Effector memory CD4-positive, alpha-beta T cell (primary cell): ENCODE measurements around the gene CHRNB2.

Source experiments
- DNase-seq, 3 donors: peaks; one replicate each; pipeline ENCODE4 v3.0.0-alpha.2; 2020
- H3K27ac ChIP-seq: 2 replicates; pipeline ENCODE4 v1.7.0; 2013; ENCODE audit warnings: mild to moderate bottlenecking, low read length, moderate library complexity; ENCODE audit not compliant: insufficient read depth, poor library complexity, severe bottlenecking
- H3K27me3 ChIP-seq: replicated peaks from 2 replicates; pipeline ENCODE4 v1.7.0; 2013; ENCODE audit warnings: mild to moderate bottlenecking, low read length; ENCODE audit not compliant: insufficient read depth, control insufficient read depth, poor library complexity, severe bottlenecking
- H3K36me3 ChIP-seq: 2 replicates; pipeline ENCODE4 v1.7.0; 2013; ENCODE audit warnings: mild to moderate bottlenecking, low read length, moderate library complexity; ENCODE audit not compliant: control insufficient read depth, insufficient read depth
- H3K4me1 ChIP-seq: 2 replicates; pipeline ENCODE4 v1.7.0; 2013; ENCODE audit warnings: low read length, mild to moderate bottlenecking; ENCODE audit not compliant: control insufficient read depth, insufficient read depth, poor library complexity, severe bottlenecking
- H3K4me3 ChIP-seq: 2 replicates; pipeline ENCODE4 v1.7.0; 2013; ENCODE audit warnings: low read length, low read depth, mild to moderate bottlenecking; ENCODE audit not compliant: insufficient read depth, poor library complexity, severe bottlenecking
- H3K9me3 ChIP-seq: 2 replicates; pipeline ENCODE4 v1.7.0; 2013; ENCODE audit warnings: mild to moderate bottlenecking, low read length, moderate library complexity; ENCODE audit not compliant: control insufficient read depth

Gene CHRNB2

DNA sequence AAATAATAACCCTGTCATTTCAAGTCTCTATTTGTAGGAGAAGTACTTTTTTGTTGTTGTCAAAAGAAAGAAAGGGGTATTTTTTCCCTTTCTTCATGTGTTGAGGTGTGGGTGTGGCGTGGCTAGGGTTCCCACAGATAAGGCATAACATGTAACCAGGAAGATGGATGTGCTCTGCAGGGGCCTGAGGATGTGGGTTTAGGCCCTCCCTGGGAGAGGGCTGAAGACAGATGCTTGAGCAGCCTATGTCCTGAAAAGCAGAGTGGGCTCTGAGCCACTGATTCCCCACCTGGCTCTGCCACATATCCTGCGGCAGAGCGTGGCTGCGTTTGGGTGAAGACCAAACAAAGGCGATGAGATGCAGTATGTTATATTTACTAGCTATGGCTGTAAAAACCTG lies 54.3 kb downstream of the CHRNB2 start:
- Histone ChIP-seq H3K9me3 (no peaks in the 10 kb centered on the region), H3K27me3 (no peaks in the 10 kb centered on the region), H3K4me1 (peaks cover 6% of the 10 kb centered on the region), H3K36me3 (no peaks in the 10 kb centered on the region), H3K4me3 (no peak overlapping the region), H3K27ac (no peak overlapping the region)
- DNase-seq, result no peak

DNA sequence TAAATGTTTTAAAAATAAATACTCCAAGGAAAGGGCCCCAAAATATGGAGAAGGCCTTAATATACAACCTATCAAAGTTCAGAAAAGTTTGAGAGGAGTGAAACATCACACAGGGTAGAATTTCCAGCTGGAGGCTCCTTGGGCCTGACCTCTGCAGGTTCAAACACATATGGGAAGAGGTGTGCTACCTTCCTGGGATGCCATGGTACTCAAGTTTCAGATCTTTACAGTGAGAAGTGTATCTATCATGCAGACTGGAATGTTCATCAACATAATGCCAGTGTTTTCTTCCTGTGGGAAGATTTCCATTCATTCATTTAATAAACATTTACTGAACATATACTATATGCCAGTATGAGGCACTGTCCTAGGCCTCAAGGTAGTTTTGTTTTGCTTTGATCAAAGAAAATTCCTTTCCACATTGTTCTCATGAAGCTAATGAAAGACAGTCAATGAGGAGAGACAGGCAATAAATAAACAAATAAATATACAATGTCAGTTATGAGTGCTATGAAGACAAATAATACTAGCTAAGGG lies 55.0 kb downstream of the CHRNB2 start:
- Histone ChIP-seq H3K27me3 (no peaks in the 10 kb centered on the region), H3K4me1 (peaks cover 7% of the 10 kb centered on the region), H3K4me3 (no peak overlapping the region), H3K9me3 (no peaks in the 10 kb centered on the region), H3K27ac (no peak overlapping the region), H3K36me3 (no peaks in the 10 kb centered on the region)
- no peak for DNase-seq

DNA sequence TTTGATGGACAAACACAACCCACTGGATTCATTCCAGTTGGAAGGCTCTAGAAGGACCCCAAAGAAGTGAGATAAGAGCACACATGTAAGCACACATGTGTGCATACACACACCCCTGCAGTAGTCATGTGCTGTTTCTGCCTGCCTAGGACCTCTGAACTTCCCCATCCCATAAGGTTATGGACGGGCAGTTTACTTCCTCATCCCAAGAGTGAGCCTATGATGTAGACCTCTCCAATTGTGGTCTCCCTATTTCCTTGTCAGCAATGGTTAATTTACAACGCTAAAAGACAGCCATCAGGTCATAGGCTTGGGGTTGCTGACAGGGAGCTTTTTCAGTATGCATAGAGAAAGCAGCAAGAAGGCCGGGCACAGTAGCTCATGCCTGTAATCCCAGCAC lies 55.8 kb downstream of the CHRNB2 start:
- no peak overlapping the region for H3K4me3 ChIP-seq
- DNase-seq, result no peak
- H3K36me3 ChIP-seq, result no peaks in the 10 kb centered on the region
- H3K27ac ChIP-seq, result no peak overlapping the region
- peaks cover 7% of the 10 kb centered on the region for H3K4me1 ChIP-seq
- no peaks in the 10 kb centered on the region for H3K9me3 ChIP-seq
- no peaks in the 10 kb centered on the region for H3K27me3 ChIP-seq

GRCh38 chr1:154624746-154625643 lies 57.4 kb downstream of the CHRNB2 start:
- no peak overlapping the region for H3K27ac ChIP-seq
- no peaks in the 10 kb centered on the region for H3K9me3 ChIP-seq
- H3K27me3 ChIP-seq, result no peaks in the 10 kb centered on the region
- H3K4me1 ChIP-seq, result peaks cover 7% of the 10 kb centered on the region
- H3K36me3 ChIP-seq, result no peaks in the 10 kb centered on the region
- no peak overlapping the region for H3K4me3 ChIP-seq
- DNase-seq, result no peak

- Histone ChIP-seq H3K4me3 (peak overlapping the region; percentile 96), H3K27ac (peak overlapping the region; percentile 93), H3K27me3 (no peaks in the 10 kb centered on the region), H3K36me3 (no peaks in the 10 kb centered on the region), H3K4me1 (peaks cover 7% of the 10 kb centered on the region), H3K9me3 (no peaks in the 10 kb centered on the region)
- DNase-seq, result no peak
Observed at GRCh38 chr1:154626456-154627256, 59.1 kb downstream of the CHRNB2 start.

GRCh38 chr1:154627257-154628120 lies 59.9 kb downstream of the CHRNB2 start:
- Histone ChIP-seq H3K27me3 (no peaks in the 10 kb centered on the region), H3K4me3 (peak overlapping the region; percentile 96), H3K36me3 (no peaks in the 10 kb centered on the region), H3K4me1 (peaks cover 7% of the 10 kb centered on the region), H3K9me3 (no peaks in the 10 kb centered on the region), H3K27ac (peak overlapping the region; percentile 93)
- DNase-seq, result peak; percentile 72 to 82 (median 80)

DNA sequence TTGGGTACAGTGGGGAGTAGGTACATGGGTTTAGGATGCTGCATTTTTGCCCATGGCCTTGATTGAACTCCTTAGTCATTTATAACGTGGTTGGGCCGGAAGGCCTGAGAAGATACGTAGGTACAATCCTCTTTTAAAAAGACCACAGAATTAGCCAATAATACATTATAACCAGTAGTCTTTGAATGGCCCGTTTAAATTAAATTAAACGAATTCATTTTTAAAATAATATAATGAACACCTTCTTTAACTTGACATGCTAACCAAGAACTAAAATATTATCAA lies 60.5 kb downstream of the CHRNB2 start:
- no peak for DNase-seq
- H3K27ac ChIP-seq, result peak overlapping the region; percentile 93
- no peaks in the 10 kb centered on the region for H3K36me3 ChIP-seq
- H3K27me3 ChIP-seq, result no peaks in the 10 kb centered on the region
- no peaks in the 10 kb centered on the region for H3K9me3 ChIP-seq
- peaks cover 7% of the 10 kb centered on the region for H3K4me1 ChIP-seq
- peak overlapping the region; percentile 96 for H3K4me3 ChIP-seq

DNA sequence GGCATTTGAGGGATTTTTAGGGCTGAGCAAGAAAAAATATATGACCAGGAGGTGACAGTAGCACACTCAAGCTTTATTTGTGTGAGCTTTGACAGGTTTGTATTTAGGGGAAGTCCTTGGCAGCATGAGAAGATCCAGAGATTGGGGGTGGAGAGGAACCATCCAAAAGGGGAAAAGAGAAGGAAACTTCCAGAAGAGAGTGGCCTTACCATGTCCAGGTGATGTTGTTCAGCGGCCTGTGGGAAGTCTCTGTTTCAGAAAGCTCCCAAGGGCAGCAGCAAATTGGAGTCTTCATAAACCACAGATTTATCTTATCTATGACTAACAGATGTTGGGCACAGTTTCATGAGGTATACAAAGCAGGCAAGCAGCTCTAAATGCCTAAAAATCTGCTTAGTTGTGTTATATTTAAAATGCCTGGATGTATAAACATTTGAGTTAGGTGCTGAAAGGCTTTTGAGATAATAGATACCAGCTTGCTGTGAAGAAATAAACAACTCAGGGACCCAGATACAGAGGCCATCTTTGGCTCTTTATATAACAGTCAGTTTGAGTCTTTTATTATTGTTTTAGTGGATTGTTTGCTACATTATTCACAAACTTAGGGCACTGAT lies 61.6 kb downstream of the CHRNB2 start:
- Histone ChIP-seq H3K4me3 (no peak overlapping the region), H3K27me3 (no peaks in the 10 kb centered on the region), H3K36me3 (no peaks in the 10 kb centered on the region), H3K9me3 (no peaks in the 10 kb centered on the region), H3K4me1 (peaks cover 7% of the 10 kb centered on the region), H3K27ac (no peak overlapping the region)
- no peak for DNase-seq
